ENCODE results near the gene FLT3.
"Not testable (repeated sequence)": the region's sequence is repeated elsewhere in the genome, so short reads cannot be mapped to it uniquely, and the experiment has no call there.

The FLT3 gene

GRCh38 chr13:28044608-28045007, 55.8 kb downstream of the FLT3 start:
- DNase-seq (ENCODE audit: low read depth, low spot score) = no peak

- no peak for DNase-seq (ENCODE audit: low read depth, low spot score)
Observed at GRCh38 chr13:28043224-28043623, 57.2 kb downstream of the FLT3 start.

- no peak for DNase-seq (ENCODE audit: low read depth, low spot score)
Observed at GRCh38 chr13:28041501-28041900, 58.9 kb downstream of the FLT3 start.

GRCh38 chr13:28041031-28041461, 59.3 kb downstream of the FLT3 start:
- DNase-seq (ENCODE audit: low read depth, low spot score) = no peak

- DNase-seq (ENCODE audit: low read depth, low spot score) = no peak
Observed at GRCh38 chr13:28037399-28037798, 63.0 kb downstream of the FLT3 start.

- DNase-seq (ENCODE audit: low read depth, low spot score) = no peak
Observed at GRCh38 chr13:28035146-28035782, 65.1 kb downstream of the FLT3 start.

DNA sequence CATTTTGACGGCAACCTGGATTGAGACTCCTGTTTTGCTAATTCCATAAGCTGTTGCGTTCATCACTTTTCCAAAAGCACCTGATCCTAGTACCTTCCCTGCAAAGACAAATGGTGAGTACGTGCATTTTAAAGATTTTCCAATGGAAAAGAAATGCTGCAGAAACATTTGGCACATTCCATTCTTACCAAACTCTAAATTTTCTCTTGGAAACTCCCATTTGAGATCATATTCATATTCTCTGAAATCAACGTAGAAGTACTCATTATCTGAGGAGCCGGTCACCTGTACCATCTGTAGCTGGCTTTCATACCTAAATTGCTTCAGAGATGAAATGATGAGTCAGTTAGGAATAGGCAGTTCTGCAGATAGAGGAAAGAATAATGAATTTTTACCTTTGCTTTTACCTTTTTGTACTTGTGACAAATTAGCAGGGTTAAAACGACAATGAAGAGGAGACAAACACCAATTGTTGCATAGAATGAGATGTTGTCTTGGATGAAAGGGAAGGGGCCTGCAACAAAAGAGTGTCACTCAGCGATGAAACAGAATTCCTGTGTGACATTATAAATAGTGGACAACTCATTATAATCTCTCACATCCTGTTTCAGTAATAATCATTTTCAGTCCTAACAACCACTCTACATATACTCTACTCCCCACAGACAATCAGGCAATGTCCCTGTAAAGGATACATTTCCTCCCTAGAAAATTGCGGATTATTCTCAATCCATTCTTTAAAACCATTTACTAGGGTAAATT, 66.3 kb downstream of the FLT3 start:
- no peak for DNase-seq (ENCODE audit: low read depth, low spot score)

- not testable (repeated sequence) for DNase-seq (ENCODE audit: low read depth, low spot score)
Observed at GRCh38 chr13:28032438-28032837, 67.9 kb downstream of the FLT3 start.

- DNase-seq (ENCODE audit: low read depth, low spot score) = no peak
Observed at GRCh38 chr13:28031896-28032288, 68.5 kb downstream of the FLT3 start.

GRCh38 chr13:28031220-28031895, 69.0 kb downstream of the FLT3 start:
- no peak for DNase-seq (ENCODE audit: low read depth, low spot score)

- no peak for DNase-seq (ENCODE audit: low read depth, low spot score)
Observed at GRCh38 chr13:28027607-28028364, 72.6 kb downstream of the FLT3 start.

GRCh38 chr13:28027071-28027470, 73.3 kb downstream of the FLT3 start:
- no peak for DNase-seq (ENCODE audit: low read depth, low spot score)

- DNase-seq (ENCODE audit: low read depth, low spot score) = no peak
Observed at GRCh38 chr13:28026508-28026907, 73.9 kb downstream of the FLT3 start.

DNA sequence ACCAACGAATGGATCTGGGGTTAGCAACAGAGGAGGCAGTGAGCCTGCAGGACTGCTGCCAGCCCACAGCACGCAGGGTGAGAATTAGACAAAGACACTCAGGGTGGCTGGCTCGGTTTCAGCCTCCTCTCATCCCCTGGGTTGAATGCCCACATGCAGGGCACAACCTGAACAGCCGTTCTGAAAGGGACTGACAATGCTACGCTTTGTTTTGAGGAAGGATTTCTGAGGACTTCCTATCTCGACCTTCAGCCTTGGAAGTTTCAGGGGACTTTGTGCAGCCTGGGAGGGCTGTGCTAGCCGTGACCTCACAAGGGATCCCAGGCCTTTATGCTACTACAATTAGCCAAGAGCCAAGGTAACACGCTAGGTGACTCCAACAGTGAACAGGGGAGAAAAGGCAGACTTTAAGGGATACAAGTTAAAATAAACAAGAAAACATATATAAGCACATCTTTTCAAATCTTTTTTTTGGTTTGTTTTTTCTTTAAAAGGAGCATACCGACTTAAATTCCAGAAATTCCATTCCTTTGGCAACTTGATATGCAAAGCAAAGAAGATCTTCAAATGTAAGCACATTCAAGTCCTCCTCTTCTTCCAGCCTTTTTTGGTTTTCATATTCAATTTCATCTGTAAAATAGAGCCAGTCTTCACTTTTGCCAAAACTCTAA, 77.4 kb downstream of the FLT3 start:
- DNase-seq (ENCODE audit: low read depth, low spot score) = no peak

DNA sequence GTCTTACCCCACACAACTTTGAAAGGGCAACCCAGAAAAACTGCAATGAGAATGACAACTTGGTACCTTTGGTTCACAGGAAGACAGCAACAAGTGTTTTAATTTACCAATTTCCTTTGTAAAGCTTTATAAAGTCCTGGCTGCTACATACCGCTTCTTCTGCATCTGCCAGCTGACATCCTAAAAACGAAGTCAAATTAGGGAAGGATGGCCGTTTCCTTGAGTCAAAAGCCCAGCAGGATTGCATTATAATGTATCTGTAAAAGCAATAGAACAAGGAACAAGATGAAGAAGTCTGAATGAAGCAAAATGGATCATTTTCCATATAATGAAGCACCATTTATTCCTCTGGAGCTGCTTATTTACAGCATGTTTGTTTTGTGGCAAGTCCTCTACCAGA, 86.1 kb downstream of the FLT3 start:
- DNase-seq (ENCODE audit: low read depth, low spot score) = no peak

GRCh38 chr13:28013482-28013881, 86.9 kb downstream of the FLT3 start:
- no peak for DNase-seq (ENCODE audit: low read depth, low spot score)

DNA sequence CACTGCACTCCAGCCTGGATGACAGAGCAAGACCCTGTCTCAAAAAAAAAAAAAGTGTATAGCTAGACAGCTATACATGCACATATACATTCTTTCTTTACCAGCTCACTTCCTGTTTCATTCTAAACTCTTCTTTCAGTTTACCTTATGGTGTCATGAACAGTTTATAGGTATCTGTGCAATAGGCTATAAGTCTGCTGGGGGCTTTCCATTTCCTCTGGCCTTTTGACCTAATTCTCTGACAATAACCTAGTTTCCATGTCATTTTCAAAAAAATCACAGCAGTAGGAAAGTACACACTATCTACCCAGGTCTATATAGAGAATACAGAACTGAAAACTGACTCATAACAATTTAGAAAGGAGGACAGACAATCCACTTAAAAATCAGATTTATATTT, 87.5 kb downstream of the FLT3 start:
- no peak for DNase-seq (ENCODE audit: low read depth, low spot score)

DNA sequence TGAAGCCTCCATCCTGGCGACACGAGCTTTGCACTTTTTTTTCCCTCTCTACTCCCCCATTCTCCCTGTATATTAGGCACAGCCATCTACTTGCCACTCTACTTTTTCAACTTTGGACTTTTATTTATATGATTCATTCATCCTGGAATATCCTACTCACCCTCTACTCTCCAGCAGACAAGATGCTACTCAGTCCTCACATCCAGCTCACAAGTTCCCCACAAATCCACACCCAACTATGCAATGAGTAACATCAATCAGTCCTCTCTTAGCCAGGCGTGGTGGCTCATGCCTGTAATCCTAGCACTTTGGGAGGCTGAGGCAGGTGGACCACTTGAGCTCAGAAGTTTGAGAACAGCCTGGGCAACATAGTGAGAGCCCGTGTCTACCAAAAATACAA, 88.0 kb downstream of the FLT3 start:
- no peak for DNase-seq (ENCODE audit: low read depth, low spot score)

DNA sequence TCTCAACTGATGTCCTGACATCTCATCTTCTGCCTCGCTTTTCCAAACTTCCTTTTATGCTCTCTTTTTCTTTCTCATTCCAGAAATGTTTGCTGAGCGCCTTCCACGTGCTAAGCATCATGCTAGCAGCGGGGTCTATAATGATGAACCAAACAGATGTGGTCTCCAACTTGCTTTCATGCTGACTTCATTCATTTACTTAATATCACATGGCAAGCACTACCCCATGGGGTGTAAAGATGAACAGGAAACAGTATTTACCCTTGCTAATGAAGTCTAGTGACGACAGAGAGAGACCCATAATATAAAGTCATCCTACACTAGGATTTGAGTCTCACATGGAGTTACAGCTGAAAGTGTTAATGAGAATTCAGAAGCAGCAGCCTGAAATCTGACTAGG, 90.3 kb downstream of the FLT3 start:
- no peak for DNase-seq (ENCODE audit: low read depth, low spot score)

GRCh38 chr13:28005016-28005415, 95.4 kb downstream of the FLT3 start:
- DNase-seq (ENCODE audit: low read depth, low spot score) = not testable (repeated sequence)

DNA sequence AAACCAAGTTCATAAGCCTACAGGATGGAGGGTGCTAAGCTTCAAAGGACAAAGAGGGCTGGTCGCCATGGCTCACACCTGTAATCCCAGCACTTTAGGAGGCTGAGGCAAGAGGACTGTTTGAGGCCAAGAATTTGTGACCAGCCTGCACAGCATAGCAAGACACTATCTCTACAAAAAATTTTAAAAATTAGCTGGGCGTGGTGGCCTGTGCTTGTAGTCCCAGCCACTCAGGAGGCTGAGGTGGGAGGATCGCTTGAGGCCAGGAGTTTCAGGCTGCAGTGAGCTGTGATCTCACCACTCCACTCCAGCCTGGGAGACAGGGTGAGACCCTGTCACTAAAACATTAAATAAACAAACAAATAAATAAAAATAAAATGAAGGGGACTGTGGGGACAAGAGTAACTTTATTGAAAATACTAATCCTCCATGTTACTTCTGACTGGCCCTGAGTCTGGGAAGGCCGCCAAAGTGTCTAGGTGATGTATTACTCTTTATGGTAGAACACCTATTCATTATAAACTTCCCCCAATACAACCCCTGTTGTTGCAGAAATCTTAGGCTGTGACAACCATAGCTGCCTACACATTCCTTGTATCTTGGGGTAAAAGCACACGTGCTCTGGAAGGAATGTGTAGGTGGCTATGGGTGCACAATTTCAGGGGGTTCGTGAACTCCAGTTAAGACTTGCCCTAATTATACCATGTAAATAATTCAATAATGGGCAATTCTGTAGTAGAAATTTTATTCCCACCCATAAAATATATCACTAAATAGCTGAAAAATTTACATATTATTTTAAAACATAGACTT, 97.3 kb downstream of the FLT3 start:
- DNase-seq (ENCODE audit: low read depth, low spot score) = no peak
